ENCODE measurements around the gene TSPO2.

DNA sequence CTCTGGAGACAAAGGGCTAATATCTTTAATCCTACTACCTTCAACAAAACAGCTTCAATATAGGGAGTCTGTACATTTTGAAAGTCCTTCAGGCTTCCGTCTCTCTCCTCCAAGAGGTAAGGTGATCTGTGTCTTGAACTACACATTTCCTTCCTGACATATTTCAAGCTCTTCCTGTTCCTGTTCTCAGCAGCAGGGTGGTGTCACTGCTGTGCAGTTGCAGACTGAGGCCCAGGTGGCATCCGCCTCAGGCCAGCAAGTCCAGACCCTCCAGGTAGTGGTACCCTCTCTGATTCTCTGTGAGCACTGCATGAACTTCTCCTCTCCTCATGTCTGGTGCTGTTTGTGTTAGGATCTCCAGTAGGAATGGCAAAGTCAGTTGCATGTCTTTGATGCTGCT lies 38.4 kb downstream of the TSPO2 start:
- TF ChIP-seq, protein P1, sequence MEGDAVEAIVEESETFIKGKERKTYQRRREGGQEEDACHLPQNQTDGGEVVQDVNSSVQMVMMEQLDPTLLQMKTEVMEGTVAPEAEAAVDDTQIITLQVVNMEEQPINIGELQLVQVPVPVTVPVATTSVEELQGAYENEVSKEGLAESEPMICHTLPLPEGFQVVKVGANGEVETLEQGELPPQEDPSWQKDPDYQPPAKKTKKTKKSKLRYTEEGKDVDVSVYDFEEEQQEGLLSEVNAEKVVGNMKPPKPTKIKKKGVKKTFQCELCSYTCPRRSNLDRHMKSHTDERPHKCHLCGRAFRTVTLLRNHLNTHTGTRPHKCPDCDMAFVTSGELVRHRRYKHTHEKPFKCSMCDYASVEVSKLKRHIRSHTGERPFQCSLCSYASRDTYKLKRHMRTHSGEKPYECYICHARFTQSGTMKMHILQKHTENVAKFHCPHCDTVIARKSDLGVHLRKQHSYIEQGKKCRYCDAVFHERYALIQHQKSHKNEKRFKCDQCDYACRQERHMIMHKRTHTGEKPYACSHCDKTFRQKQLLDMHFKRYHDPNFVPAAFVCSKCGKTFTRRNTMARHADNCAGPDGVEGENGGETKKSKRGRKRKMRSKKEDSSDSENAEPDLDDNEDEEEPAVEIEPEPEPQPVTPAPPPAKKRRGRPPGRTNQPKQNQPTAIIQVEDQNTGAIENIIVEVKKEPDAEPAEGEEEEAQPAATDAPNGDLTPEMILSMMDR (conservative IDR thresholded peaks at IDR 0.05; ENCODE audit: low read depth, low read length) = no peak
- TF ChIP-seq EZH2 (IDR thresholded peaks at IDR 0.05; ENCODE audit: low read length, unreplicated experiment) = no peak
- no peak for TF ChIP-seq EZH2phosphoT487 (IDR thresholded peaks at IDR 0.05; ENCODE audit: borderline replicate concordance, low read length)

All from PC-3 (cell line).